Heart right ventricle (tissue), 16 donors: Measurements from ENCODE around the gene NEU2. TPM values are rescaled to one million over a fixed set of nuclear protein-coding genes. Genes with fewer than 3 reads are reported as not detected.

Experiments used
- ATAC-seq, 8 donors: fragments of 200-7000 bp; cut with Tn5 transposase; one replicate each; pipeline ENCODE4 v1.9.1; 2020; ENCODE audit warnings: mild to moderate bottlenecking in 8 of 8, moderate library complexity in 8 of 8, moderate number of reproducible peaks in 1 of 8
- DNase-seq, 2 donors: peaks; one replicate each; pipeline ENCODE4 v3.0.0-alpha.2; 2020
- H3K27ac ChIP-seq, 10 donors: fragments of 200-600 bp; sonication (generic) in 2 of 10; one replicate each; pipeline versions ENCODE4 v1.5.0 to v1.8.0; 2020 to 2022; ENCODE audit warnings: mild to moderate bottlenecking in 3 of 10
- H3K27me3 ChIP-seq, 7 donors: fragments of 200-600 bp; one replicate each; pipeline ENCODE4 v1.8.0; 2021 to 2022; ENCODE audit warnings: mild to moderate bottlenecking in 2 of 7
- H3K36me3 ChIP-seq, 9 donors: fragments of 200-600 bp; sonication (generic) in 1 of 9; one replicate each; pipeline versions ENCODE4 v1.5.0 to v1.8.0; 2020 to 2022; ENCODE audit warnings: mild to moderate bottlenecking in 2 of 9
- H3K4me1 ChIP-seq, 9 donors: fragments of 200-600 bp; sonication (generic) in 1 of 9; one replicate each; pipeline versions ENCODE4 v1.5.0 to v1.8.0; 2020 to 2022; ENCODE audit warnings: mild to moderate bottlenecking in 4 of 9
- H3K4me3 ChIP-seq, 10 donors: fragments of 200-600 bp; sonication (generic) in 2 of 10; one replicate each; pipeline versions ENCODE4 v1.5.0 to v1.8.0; 2020 to 2022; ENCODE audit warnings: mild to moderate bottlenecking in 7 of 10, moderate library complexity in 2 of 10
- H3K9me3 ChIP-seq, 11 donors: fragments of 200-600 bp in 10 of 11; sonication (generic) in 2 of 11; one replicate each; pipeline versions ENCODE4 v1.5.0 to v1.8.0; 2013 to 2022; ENCODE audit warnings: mild to moderate bottlenecking in 2 of 11, control low read depth in 1 of 11, moderate library complexity in 1 of 11
- WGBS, 2 donors: extraction: QIAGEN DNeasy Blood & Tissue Kit; methylation state at CpG; one replicate each; pipeline ENCODE4 v1.1.7; 2013; ENCODE audit warnings: inconsistent platforms in 1 of 2; 5-methylcytosine and 5-hydroxymethylcytosine counted together
- intact Hi-C, 10 donors: fragments of 100-400 bp; cut with DNase I; formaldehyde crosslinking; loops; one replicate each; pipeline versions ENCODE4 v1.11.1 to v1.14.2; 2022
- polyA plus RNA-seq, 2 donors: library from polyadenylated mRNA; stranded (reverse); fragments of 200-250 nt; gene quantifications; one replicate each; pipeline ENCODE4 v1.2.3, GENCODE V29; 2013
- total RNA-seq, 10 donors: library from RNA; stranded (reverse); fragmentation: NEBNext Ultra II Directional in 3 of 10; extraction: Animal tissue kit (Norgen Biotek cat#: 25700) in 3 of 10; gene quantifications; one replicate each; pipeline versions ENCODE4 v1.2.1 to v1.2.4, GENCODE V29; 2021 to 2023
- TF ChIP-seq, protein P1 (sequence below), 9 donors: fragments of 200-600 bp; sonication (generic) in 2 of 9; IDR thresholded peaks; one replicate each; pipeline versions ENCODE4 v1.5.0 to v1.8.0; 2021 to 2022; ENCODE audit warnings: antibody characterized with exemption in 9 of 9, mild to moderate bottlenecking in 5 of 9, moderate library complexity in 1 of 9
- donor health status: Arrhythmogenic right ventricular cardiomyopathy.
- donor health status: ischemic (EF 13 %, LVEDD 7.1; RV severe dilation, severe dysfunction).
- donor health status: healthy with polysubstance abuse.
- donor health status: DM: no; HTN: yes; CAD: no.
- donor health status: DM: no; HTN: no; CAD: no.
- donor health status: ischemic (EF 25% LVEDD 6.9; RV normal size, moderate dysfunction).
- donor health status: ischemic (EF 25% LVEDD 5.7; RV mildly dilated, moderate dysfunction).
- donor health status: healthy.
- donor health status: DM: yes; HTN: yes; CAD: no.
- donor health status: Ischemic cardiomyopathy.
- donor health status: ischemic (EF 35%, LVEDD 5.7; RV mildly dilated, moderate dysfunction).
- donor health status: nonischemic (EF 11% LVEDD 7.7; RV severe dilation, severe dysfunction).
- donor health status: DM: yes; HTN: yes; CAD: no.
- donor health status: PGD.
- donor health status: ischemic (EF 29% LVEDD 5.4; RV normal size, mild dysfunction).
- donor health status: nonischemic (EF 23%, LVEDD 6.1; RV moderate dilation, normal function).

Gene NEU2
- total and polyA plus RNA-seq, 12 donors, result not detected

- ATAC-seq (no peak), DNase-seq (no peak)
- Histone ChIP-seq H3K27me3 (peaks cover 0 to 7% (median 0%) of the 10 kb centered on the region in 7 donors), H3K4me1 (no peaks in the 10 kb centered on the region), H3K36me3 (no peaks in the 10 kb centered on the region), H3K4me3 (no peak overlapping the region), H3K27ac (no peak overlapping the region), H3K9me3 (no peaks in the 10 kb centered on the region)
- TF ChIP-seq, protein P1, sequence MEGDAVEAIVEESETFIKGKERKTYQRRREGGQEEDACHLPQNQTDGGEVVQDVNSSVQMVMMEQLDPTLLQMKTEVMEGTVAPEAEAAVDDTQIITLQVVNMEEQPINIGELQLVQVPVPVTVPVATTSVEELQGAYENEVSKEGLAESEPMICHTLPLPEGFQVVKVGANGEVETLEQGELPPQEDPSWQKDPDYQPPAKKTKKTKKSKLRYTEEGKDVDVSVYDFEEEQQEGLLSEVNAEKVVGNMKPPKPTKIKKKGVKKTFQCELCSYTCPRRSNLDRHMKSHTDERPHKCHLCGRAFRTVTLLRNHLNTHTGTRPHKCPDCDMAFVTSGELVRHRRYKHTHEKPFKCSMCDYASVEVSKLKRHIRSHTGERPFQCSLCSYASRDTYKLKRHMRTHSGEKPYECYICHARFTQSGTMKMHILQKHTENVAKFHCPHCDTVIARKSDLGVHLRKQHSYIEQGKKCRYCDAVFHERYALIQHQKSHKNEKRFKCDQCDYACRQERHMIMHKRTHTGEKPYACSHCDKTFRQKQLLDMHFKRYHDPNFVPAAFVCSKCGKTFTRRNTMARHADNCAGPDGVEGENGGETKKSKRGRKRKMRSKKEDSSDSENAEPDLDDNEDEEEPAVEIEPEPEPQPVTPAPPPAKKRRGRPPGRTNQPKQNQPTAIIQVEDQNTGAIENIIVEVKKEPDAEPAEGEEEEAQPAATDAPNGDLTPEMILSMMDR (IDR thresholded peaks at IDR 0.05), result no peak
- intact Hi-C loops, result no loop called here
- WGBS, 2 donors, result 80 to 90% methylated on average over 7 of the region's 7 CpGs
Measured at GRCh38 chr2:233007270-233007669, 25.2 kb upstream of the NEU2 start.

- Histone ChIP-seq H3K36me3 (no peaks in the 10 kb centered on the region), H3K4me3 (no peak overlapping the region), H3K27me3 (peaks cover 0 to 7% (median 0%) of the 10 kb centered on the region in 7 donors), H3K4me1 (no peaks in the 10 kb centered on the region), H3K9me3 (no peaks in the 10 kb centered on the region), H3K27ac (no peak overlapping the region)
- TF ChIP-seq, protein P1 (IDR thresholded peaks at IDR 0.05), result no peak
- ATAC-seq (no peak), DNase-seq (no peak)
- 62 to 64% methylated on average over 3 of the region's 3 CpGs for WGBS, 2 donors
- intact Hi-C loops, result no loop called here
Measured at GRCh38 chr2:233007739-233008138, 24.7 kb upstream of the NEU2 start.

DNA sequence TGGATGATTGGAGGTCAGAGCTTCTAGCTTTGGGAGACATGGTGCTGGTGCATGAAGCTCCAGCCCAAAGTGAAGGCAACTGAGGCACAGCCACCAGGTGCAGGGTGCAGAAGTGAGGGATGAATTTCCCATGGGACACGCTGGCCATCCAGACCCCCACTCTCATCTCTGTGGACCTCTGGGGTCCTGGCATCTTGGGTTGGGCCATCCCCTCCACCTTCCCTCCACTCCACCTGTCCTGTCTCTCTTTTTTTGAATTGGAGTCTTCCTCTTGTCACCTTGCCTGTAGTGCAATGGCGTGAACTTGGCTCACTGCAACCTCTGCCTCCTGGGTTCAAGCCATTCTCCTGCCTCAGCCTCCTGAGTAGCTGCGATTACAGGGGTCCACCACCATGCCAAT, 22.8 kb upstream of the NEU2 start:
- DNase-seq (no peak), ATAC-seq (no peak)
- TF ChIP-seq, protein P1 (IDR thresholded peaks at IDR 0.05), result no peak
- Histone ChIP-seq H3K9me3 (no peaks in the 10 kb centered on the region), H3K4me1 (no peaks in the 10 kb centered on the region), H3K36me3 (no peaks in the 10 kb centered on the region), H3K27ac (no peak overlapping the region), H3K4me3 (no peak overlapping the region), H3K27me3 (peaks cover 0 to 7% (median 0%) of the 10 kb centered on the region in 7 donors)
- WGBS, 2 donors, result 94 to 95% methylated on average over 3 of the region's 3 CpGs
- intact Hi-C loops, result loop anchor here in 1 of 10 donors (5.0 kb wide), 1 partner anchor 128 kb away; no protein-coding TSS in a partner anchor

DNA sequence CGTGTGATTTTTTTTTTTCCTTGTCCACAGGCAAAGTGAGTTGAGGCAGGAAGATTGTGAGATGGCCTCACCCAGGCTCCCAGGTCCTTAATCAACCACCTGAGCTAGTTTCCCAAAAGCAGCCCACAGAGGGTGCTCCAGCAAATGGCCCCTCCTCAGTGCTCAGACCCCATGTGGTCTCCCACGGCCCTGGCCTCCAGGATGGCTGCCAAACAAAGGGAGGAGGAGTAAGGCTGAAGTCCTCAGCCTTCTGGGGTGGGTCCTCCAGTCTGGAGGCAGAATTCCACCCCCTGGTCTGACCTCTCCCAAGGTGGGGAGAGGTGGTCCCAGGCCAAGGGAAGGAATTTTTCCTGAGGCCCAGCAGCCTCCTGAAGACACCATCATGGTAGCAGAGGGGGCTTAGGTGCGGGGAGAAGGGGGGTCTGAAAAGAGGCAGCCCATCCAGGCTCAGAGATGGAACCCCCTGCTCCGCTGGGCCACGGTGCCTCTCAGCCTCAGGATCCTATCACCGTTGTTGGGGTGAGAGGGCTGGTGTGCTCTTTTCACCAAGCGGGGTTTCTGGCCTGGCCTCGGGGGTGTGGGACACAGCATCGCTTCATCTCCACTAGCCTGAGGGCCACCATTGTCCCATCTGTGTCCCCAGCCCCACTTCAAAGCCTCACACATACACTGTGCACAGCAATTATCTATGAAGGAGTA, 21.8 kb upstream of the NEU2 start:
- no peaks in the 10 kb centered on the region for H3K36me3 ChIP-seq
- TF ChIP-seq, protein P1 (IDR thresholded peaks at IDR 0.05), result no peak
- WGBS, 2 donors, result 86 to 94% methylated on average over 9 of the region's 9 CpGs
- H3K27ac ChIP-seq, result no peak overlapping the region
- peaks cover 0 to 7% (median 0%) of the 10 kb centered on the region in 7 donors for H3K27me3 ChIP-seq
- H3K4me3 ChIP-seq, result no peak overlapping the region
- ATAC-seq (no peak), DNase-seq (no peak)
- H3K9me3 ChIP-seq, result no peaks in the 10 kb centered on the region
- no peaks in the 10 kb centered on the region for H3K4me1 ChIP-seq
- intact Hi-C loops, result loop anchor here in 1 of 10 donors (5.0 kb wide), 1 partner anchor 127 kb away; no protein-coding TSS in a partner anchor
